Measurements from ENCODE around the gene PAX1.

Gene PAX1

GRCh38 chr20:21739161-21739560, 33.7 kb downstream of the PAX1 start:
- Histone ChIP-seq H3K4me3 (ENCODE audit: low read depth, low read length) (no peak overlapping the region), H3K9me3 (ENCODE audit: severe bottlenecking) (no peaks in the 10 kb centered on the region), H3K27me3 (ENCODE audit: insufficient read depth, low read depth, severe bottlenecking) (peaks cover 20% of the 10 kb centered on the region), H3K27ac (no peak overlapping the region), H3K36me3 (no peaks in the 10 kb centered on the region)
- no peak for TF ChIP-seq CTCF (IDR thresholded peaks at IDR 0.05; ENCODE audit: low read depth, low read length)
- no peak for DNase-seq

GRCh38 chr20:21739682-21740081, 34.2 kb downstream of the PAX1 start:
- TF ChIP-seq CTCF (IDR thresholded peaks at IDR 0.05; ENCODE audit: low read depth, low read length): no peak

GRCh38 chr20:21741266-21741665, 35.8 kb downstream of the PAX1 start:
- H3K4me3 ChIP-seq (ENCODE audit: low read depth, low read length): no peak overlapping the region
- DNase-seq: no peak
- peaks cover 18% of the 10 kb centered on the region for H3K27me3 ChIP-seq (ENCODE audit: insufficient read depth, low read depth, severe bottlenecking)
- no peak for TF ChIP-seq CTCF (IDR thresholded peaks at IDR 0.05; ENCODE audit: low read depth, low read length)
- no peaks in the 10 kb centered on the region for H3K36me3 ChIP-seq
- no peaks in the 10 kb centered on the region for H3K9me3 ChIP-seq (ENCODE audit: severe bottlenecking)
- no peak overlapping the region for H3K27ac ChIP-seq

More at GRCh38 chr20:21739682-21740081, 34.2 kb downstream of the PAX1 start:
- no peaks in the 10 kb centered on the region for H3K36me3 ChIP-seq
- DNase-seq: no peak
- H3K9me3 ChIP-seq (ENCODE audit: severe bottlenecking): no peaks in the 10 kb centered on the region
- peaks cover 20% of the 10 kb centered on the region for H3K27me3 ChIP-seq (ENCODE audit: insufficient read depth, low read depth, severe bottlenecking)
- H3K4me3 ChIP-seq (ENCODE audit: low read depth, low read length): no peak overlapping the region
- no peak overlapping the region for H3K27ac ChIP-seq

- no peak for TF ChIP-seq CTCF (IDR thresholded peaks at IDR 0.05; ENCODE audit: low read depth, low read length)
- Histone ChIP-seq H3K4me3 (ENCODE audit: low read depth, low read length) (no peak overlapping the region), H3K36me3 (no peaks in the 10 kb centered on the region), H3K27me3 (ENCODE audit: insufficient read depth, low read depth, severe bottlenecking) (peaks cover 43% of the 10 kb centered on the region), H3K9me3 (ENCODE audit: severe bottlenecking) (no peaks in the 10 kb centered on the region), H3K27ac (no peak overlapping the region)
- DNase-seq: no peak
Measured at GRCh38 chr20:21762646-21763045, 57.2 kb downstream of the PAX1 start.

- Histone ChIP-seq H3K9me3 (ENCODE audit: severe bottlenecking) (no peaks in the 10 kb centered on the region), H3K27ac (no peak overlapping the region), H3K4me3 (ENCODE audit: low read depth, low read length) (no peak overlapping the region), H3K27me3 (ENCODE audit: insufficient read depth, low read depth, severe bottlenecking) (peaks cover 46% of the 10 kb centered on the region), H3K36me3 (no peaks in the 10 kb centered on the region)
- TF ChIP-seq CTCF (IDR thresholded peaks at IDR 0.05; ENCODE audit: low read depth, low read length): no peak
- DNase-seq: no peak
Measured at GRCh38 chr20:21767200-21767738, 61.8 kb downstream of the PAX1 start.

- TF ChIP-seq CTCF (IDR thresholded peaks at IDR 0.05; ENCODE audit: low read depth, low read length): peak; percentile 54
- Histone ChIP-seq H3K27ac (no peak overlapping the region), H3K36me3 (no peaks in the 10 kb centered on the region), H3K27me3 (ENCODE audit: insufficient read depth, low read depth, severe bottlenecking) (peaks cover 41% of the 10 kb centered on the region), H3K4me3 (ENCODE audit: low read depth, low read length) (no peak overlapping the region), H3K9me3 (ENCODE audit: severe bottlenecking) (no peaks in the 10 kb centered on the region)
- DNase-seq: peak; percentile 8
Measured at GRCh38 chr20:21767739-21768223, 62.3 kb downstream of the PAX1 start.

All from WERI-Rb-1 (cell line).